Activated CD4-positive, CD25-positive, alpha-beta regulatory T cell (primary cell): ENCODE measurements around the gene TBC1D24.
"Not testable (repeated sequence)": the region's sequence is repeated elsewhere in the genome, so short reads cannot be mapped to it uniquely, and the experiment has no call there.

Experiments used
- DNase-seq, 4 experiments: peaks; one replicate each; lab custom pipeline; 2025; lab: John Stamatoyannopoulos, UW

TBC1D24 gene

DNA sequence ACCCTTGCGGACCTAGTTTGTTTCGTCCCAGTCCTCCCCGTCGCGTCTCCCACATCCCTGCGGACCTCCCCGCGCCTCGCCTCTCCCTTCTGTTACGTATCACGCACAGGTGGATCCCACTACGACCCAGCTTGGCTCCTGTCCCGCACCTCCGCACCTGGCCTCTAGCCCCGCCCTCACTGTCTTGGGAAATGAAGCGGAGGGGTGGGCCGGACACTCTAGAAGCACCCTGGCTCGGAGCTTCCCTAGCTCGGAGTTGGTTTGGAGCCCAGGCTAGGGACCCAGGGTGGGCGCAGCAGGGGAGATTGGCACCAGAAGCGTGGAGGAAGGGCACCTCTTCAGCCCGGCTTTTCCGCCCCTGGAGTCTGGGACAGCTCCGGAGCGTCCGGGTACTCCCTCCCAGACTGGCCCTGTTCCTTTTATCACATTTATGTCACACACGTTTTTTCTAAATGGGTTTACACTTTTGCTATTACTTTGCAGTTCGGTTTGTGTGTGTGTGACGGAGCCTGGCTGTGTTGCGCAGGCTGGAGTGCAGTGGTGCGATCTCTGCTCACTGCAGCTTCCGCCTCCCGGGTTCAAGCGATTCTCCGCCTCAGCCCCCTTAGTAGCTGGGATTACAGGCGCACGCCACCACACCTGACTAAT lies 57.7 kb downstream of the TBC1D24 start:
- DNase-seq, result peak in 2 of 4 experiments; percentile 33 to 38

DNA sequence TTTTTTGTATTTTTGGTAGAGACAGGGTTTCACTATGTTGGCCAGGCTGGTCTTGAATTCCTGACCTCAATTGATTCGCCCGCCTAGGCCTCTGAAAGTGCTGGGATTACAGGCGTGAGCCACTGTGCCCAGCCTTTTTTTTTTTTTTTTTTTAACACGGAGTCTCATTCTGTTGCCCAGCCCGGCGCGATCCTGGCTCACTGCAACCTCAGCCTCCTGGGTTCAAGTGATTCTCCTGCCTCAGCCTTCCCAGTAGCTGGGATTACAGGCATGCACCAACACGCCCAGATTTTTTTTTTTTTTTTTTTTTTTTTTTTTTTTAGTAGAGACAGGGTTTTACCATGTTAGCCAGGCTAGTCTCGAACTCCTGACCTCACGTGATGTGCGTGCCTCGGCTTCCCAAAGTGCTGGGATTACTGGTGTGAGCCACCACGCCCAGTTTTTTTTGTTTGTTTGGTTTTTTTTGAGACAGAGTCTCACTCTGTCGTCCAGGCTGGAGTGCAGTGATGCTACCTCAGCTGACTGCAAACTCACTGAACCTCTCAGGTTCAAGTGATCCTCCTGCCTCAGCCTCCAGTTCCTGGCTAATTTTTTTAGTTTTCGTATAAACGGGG lies 58.3 kb downstream of the TBC1D24 start:
- not testable (repeated sequence) for DNase-seq

DNA sequence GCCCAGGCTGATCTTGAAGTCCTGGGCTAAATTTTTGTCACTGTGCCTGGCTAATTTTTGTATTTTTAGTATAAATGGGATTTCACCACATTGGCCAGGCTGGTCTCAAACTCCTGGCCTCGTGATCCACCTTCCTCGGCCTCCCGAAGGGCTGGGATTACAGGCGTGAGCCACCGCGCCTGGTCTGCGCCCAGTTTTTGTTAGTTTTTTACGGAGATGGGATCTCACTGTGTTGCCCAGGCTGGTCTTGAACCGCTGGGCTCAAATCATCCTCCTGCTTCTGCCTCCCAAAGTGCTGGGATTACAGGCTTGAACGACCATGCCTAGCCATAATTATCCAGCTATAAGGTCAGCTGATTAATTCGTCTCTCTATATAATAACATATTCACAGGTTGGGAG lies 59.0 kb downstream of the TBC1D24 start:
- DNase-seq, result no peak

DNA sequence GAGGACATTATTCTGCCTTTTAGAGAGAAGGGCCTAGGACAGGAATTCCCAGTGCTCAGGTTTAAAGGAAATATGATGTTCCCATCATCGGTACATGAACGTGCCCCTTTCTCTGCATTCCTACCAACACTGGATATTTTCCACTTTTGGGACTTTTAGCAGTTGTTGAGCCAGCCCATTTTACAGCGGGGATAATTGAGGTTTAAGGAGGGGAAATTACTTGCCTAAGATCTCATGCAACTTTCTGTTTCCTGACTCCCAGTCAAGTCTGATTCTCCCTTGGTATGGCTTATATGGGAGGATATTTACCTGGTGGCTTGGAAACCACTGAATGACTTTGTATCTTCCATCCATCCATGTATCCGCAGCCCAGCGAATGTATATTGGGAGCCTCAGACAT lies 59.4 kb downstream of the TBC1D24 start:
- not testable (repeated sequence) for DNase-seq

DNA sequence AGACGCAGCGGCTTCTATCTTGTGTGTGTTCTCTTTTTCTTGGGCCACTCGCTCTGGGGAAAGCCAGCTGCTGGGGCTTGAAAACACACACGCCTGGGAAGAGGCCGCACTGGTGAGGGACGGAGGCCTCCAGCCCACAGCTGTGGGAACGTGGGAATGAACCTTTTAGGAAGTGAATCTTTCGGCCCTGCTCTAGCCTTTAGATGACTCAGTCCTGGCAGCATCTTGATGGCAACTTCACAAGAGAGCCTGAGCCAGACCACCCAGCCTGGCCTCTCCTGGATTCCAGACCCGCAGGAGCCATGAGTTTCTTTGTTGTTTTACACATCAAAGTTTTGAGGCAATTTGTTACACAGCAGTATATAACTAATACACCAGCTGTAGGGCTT lies 60.7 kb downstream of the TBC1D24 start:
- no peak for DNase-seq

DNA sequence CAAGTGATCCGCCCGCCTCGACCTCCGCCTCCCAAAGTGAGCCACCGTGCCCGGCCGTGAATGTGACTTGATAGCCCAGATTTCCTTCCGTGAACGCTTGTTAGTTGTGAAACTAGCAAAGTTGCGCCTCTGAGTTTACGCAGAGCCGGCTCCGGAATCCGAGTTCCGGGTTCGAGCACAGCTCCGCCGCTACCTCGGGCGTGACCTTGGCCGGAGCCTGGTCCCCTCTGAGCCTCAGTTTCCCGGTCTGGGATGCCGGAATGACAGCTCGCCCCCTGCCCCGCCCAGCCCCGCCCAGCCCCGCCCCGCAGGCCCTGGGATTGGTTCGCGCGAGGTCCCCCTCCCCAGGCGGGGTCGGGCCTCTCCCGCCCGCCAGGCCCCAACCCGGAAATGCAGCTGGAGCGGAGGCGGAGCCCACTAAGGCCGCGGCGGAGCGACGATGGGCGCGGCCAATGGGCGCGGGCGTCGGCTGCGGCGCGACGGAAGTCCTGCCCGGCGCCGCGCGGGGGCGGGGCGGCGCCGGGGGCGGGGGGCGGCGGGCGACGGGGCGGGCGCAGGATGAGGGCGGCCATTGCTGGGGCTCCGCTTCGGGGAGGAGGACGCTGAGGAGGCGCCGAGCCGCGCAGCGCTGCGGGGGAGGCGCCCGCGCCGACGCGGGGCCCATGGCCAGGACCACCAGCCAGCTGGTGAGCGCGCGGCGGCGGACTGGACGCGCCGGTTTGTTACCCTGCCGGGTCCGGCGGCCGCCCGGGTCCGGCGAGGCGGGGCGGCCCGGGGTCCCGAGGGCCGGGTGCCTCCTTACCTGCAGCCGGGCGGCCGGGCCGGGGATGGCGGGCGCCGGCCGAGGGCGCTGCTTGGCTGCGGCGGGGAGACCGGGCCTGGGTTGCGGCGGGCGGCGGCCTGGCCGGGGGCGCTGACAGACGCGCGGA lies 62.8 kb downstream of the TBC1D24 start, which contains the start of gene PDPK1:
PDPK1 (plus strand) TSS at position 571 of the 929 bp plus-strand sequence; CDS start at position 663, 92 bp downstream.
- DNase-seq, result peak; percentile 80 to 92 (median 86)

DNA sequence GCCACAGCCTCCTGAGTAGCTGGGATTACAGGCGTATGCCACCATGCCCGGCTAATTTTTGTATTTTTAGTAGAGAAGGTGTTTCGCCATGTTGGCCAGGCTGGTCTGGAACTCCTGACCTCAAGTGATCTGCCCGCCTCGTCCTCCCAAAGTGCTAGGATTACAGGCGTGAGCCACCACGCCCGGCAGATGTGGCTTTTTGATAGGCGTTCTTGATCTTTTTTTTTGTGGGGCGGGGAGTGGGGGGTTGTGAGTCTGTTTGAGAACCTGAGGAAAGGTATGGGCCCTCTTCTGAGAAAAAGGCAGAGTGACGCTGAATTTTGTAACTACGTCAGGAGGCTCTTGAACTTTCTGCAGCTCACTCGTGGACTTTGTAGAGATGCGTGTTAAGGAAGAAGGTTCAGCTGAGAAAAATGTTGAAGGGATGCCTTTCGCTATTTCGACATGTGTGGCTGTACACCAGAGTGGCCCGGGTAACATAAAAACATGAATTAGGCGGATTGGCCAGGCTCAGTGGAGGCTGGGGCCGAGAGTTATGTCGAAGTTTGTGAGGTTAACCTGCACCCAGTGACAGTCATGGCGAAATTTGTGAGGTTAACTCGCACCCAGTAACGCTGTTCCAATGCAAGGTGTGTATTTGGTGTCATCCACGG lies 64.4 kb downstream of the TBC1D24 start:
- DNase-seq, result not testable (repeated sequence)

DNA sequence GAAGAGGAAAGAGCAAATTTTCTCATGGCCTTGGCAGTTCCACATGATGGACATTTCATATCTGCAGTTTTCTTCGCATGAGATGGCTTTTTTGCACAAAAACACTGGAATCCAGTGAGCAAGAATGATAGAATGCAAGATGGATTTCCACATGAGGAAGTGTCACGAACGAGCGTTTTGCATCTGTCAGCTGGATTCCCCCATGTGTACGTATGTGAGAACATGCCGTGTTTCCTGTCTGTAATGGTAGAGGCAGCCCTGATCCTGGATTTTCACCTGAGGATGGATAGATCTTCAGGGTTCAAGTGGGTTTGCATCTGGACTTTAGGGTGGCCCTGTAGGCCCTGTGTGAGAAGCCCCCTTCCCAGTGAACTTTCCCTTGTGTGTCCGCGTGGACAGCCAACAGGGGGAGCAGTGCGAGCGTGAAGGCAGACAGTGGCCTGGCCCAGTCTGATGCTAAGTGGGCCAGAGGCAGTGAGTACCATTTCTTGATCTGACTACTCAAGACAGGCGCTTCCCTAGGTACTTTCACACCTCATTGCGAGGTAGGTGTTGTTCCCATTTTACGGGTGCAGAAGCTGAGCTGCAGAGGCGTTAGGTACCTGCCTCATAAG lies 65.0 kb downstream of the TBC1D24 start:
- DNase-seq, result not testable (repeated sequence)

DNA sequence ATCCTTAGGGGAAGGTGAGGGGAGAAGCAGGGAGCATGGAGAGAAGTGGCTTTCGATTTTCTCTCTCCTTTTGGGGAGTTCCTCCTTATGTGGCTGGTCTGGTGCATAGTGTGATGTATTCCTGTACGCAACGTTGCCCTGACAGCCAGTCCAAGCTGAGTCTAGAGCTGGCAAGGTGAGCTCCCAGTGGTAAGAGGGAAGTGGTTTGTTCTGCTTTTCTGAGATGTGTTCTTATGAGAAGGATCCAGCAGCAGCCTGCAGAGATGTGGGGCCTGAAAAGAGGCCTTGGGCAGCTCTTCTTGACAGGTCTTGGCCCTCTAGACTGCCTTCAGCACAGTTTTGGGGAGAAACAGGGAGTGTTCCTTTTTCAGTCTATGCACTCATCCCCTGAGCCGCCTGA lies 66.0 kb downstream of the TBC1D24 start:
- not testable (repeated sequence) for DNase-seq

DNA sequence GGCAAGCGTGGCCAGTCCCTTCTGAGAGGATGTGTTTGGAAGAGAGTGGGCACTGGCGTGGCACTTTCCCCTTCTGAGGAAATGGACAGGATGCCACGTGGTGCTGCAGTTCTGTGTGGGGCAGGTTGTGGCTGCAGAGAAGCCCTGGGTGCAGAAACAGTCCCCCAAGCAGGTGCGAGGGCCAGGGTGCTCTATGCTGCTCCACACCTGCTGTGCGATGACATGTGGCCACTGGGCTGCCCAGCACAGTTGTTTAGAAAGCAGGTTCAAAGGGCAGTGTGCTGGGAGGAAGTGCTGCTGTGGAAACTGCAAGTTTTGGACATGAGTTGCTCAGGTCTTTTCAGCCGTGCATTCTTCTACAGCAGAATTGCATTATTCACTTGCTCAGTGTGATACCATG lies 66.5 kb downstream of the TBC1D24 start:
- DNase-seq, result not testable (repeated sequence)

DNA sequence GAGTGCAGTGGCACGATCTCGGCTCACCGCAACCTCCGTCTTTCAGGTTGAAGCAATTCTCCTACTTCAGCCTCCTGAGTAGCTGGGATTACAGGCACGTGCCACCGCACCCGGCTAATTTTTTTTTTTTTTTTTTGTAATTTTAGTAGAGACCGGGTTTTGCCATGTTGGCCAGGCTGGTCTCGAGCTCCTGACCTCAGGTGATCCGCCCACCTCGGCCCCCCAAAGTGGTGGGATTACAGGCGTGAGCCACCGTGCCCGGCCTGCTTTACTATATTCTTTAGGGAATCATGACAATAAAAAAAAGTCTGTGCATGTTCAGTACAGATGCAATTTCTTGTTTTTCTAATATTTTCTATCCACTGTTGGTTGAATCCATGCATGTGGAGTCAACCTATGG lies 68.8 kb downstream of the TBC1D24 start:
- not testable (repeated sequence) for DNase-seq

DNA sequence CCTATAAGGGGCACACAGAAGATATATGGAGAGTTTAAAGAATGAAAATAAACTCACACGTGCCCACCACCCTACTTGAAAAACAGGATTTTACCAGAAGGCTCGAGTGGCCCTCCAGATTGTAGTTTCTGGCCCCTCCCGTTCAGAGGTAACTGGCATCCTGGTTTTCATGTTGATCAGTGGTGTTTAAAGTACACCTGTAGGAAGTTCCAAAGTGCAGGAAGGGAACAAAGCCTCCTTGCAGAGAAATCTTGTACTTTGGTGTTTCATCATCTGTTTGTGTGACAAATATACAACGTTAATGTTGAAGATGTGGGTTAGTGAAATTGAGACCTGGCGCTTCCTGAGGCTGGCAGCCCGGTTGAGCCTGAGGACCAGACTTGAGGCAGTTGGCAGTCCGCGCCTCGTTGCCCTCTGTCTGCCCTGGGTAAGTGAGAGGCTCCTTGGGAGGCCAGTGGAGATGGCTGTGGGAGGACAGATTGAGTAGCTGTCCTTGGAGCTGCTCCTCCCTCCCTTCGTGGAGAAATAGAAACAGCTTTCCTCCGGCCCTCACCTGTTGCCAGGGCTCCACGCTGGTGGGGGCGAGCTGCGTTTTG lies 75.5 kb downstream of the TBC1D24 start:
- DNase-seq, result not testable (repeated sequence)

DNA sequence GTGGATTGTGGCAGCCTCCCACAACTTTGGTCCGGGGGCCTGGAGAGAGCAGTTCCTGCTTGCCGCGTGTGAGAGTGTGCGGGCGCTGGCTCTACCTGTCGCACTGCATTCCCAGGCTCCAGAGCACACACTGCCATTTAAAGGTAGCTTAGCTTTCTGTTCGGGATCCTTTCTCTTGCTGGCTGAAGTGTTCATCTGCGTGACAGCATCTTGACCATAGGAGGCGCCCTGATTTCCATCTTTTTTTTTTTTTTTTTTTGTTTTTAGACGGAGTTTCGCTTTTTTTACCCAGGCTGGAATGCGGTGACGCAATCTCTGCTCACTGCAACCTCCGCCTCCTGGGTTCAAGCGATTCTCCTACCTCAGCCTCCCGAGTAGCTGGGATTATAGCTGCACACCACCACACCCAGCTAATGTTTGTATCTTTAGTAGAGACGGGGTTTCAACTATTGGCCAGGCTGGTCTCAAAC lies 76.5 kb downstream of the TBC1D24 start:
- not testable (repeated sequence) for DNase-seq

DNA sequence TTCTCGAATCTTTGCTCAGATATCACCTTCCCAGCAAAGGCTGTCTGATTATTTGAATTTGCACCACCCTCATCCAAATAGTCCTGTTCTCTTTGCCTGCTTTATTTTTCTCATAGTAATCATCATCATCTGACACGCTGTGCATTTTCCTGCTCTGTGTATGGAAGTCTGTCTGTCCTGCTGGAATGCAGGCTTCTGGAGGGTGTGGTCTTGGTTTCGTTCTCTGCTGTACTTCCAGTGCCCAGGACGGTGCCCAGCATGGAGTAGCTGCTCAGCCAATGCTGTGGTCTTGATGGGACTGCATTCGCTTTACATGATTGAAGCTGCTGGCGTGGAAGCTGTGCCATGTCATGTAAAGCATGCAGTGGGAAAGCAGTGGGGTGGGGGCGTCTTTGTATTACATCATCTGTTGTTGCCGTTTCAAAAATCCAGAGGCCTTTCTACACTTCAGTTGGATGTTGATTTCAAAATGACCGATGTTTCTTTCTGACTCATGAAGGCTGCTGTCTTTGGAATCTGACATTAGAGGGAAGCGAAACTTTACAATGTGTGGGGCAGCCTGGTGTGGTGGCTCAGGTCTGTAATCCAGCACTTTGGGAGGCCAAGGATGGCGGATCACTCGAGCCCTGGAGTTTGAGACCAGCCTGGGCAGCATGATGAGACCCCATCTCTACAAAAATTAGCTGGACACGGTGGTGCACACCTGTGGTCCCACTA lies 79.9 kb downstream of the TBC1D24 start:
- not testable (repeated sequence) for DNase-seq
